ENCODE data around the gene PTPRA.
"Not testable (repeated sequence)": the region's sequence is repeated elsewhere in the genome, so short reads cannot be mapped to it uniquely, and the experiment has no call there.

PTPRA gene

DNA sequence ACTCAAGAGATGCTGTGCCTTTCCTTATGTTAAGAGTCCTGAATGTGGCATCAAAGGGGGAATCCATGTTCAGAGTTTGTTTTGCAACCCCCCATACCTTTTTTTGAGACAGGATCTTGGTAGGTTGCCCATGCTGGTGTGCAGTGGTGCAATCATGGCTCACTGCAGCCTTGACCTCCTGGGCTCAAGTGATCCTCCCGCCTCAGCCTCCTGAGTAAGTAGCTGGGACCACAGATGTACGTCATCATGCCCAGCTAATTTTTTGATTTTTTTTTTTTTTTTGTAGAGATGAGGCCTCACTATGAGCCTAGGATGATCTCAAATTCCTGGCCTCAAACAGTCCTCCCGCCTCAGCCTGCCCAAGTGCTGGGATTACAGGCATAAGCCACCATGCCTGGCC is 16.5 kb downstream of the PTPRA start:
- no peak for DNase-seq

GRCh38 chr20:2890742-2891141 is 17.5 kb downstream of the PTPRA start:
- DNase-seq, result no peak

- DNase-seq, result no peak
Measured at GRCh38 chr20:2891343-2891742, 18.1 kb downstream of the PTPRA start.

DNA sequence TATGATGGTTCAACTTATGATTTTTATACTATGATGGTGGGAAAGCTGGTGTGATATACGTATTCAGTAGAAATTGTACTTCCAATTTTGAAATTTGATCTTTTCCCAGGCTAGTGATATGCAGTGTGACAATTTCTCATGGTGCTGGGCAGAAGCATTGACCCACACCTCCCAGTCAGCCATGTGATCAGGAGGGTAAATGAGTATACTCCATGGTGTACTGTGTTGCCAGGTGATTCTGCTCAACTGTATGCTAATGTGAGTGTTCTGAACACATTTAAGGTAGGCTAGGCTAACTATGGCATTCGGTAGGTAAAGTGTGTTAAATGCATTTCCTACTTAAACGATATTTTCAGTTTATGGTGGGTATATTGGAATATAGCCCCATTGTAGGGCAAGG is 19.1 kb downstream of the PTPRA start:
- no peak for DNase-seq

- DNase-seq, result no peak
Measured at GRCh38 chr20:2894221-2894620, 20.9 kb downstream of the PTPRA start.

- not testable (repeated sequence) for DNase-seq
Measured at GRCh38 chr20:2895154-2895553, 21.9 kb downstream of the PTPRA start.

GRCh38 chr20:2899243-2899642 is 26.0 kb downstream of the PTPRA start:
- no peak for DNase-seq

- DNase-seq, result no peak
Measured at GRCh38 chr20:2900845-2901592, 27.7 kb downstream of the PTPRA start.

DNA sequence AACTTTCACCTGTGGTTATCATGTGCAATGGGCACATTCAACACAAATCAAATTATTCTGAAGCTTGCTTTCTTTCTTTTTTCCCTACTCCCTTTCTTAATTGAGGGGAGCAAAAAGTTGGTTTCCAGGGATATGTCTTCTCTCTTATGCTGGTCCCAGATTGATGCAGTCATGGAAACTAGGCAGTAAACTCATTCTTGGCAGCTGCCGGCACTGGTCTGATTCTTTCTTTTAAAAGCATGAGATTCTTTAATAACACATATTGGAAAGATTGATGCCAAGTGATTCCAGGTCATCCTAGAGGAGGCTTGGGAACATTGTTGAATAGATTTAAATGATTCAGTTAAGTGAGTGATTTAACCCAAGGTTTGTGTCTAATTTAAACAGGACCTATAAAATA is 29.0 kb downstream of the PTPRA start:
- DNase-seq, result no peak

DNA sequence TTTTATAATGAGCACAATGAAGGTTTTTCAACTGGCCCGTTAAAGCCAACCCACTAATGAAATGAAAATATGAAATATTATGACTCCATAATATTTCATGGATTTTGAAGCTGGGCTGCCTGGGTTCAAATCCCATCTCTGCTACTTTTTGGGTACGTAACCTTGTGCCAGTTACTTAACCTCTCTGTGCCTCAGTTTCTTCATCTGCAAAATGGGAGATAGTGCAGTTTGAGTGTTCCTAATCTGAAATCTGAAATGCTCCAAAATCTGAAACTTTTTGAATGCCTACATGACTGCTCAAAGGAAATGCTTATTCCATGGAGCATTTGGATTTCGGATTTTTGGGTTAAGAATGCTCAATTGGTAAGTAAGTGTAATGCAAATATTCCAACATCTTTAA is 29.5 kb downstream of the PTPRA start:
- no peak for DNase-seq

DNA sequence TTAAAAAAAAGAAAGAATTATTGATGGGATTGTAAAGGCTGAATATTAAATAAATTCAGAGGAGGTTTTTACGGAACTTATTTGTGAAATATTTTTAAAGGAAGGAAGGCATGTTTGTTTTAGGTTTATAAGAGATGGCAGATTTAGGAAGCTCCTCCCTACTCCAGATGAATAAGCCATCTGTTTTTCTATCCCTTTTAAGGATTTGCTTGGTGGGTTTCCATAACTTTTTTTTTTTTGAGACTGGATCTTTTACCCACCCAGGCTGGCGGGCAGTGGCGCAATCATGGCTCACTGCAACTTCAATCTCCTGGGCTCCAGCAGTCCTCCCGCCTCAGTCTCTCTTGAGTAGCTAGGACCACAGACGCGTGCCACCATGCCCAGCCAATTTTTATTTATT is 30.4 kb downstream of the PTPRA start:
- DNase-seq, result no peak

- DNase-seq, result no peak
Measured at GRCh38 chr20:2907519-2907918, 34.2 kb downstream of the PTPRA start.

GRCh38 chr20:2909953-2910352 is 36.7 kb downstream of the PTPRA start:
- DNase-seq, result no peak

DNA sequence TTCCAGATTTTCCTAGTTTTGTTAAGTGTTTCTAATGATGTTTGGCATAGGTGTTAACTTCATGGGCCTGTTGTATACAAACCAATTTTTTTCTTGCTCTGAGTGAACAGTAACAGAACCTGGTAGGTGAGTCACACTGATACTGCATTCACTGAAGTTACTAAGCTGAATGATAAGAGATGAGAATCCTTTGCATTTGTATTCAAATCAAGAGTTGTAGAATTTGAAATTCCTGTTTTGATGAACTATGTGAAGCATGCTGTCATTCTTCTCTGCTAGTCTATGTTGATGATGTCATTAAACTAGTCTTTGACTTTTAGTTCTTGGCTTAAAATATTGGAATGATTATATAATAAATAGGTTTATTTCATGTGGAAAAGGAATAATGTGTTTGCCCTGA is 37.9 kb downstream of the PTPRA start:
- DNase-seq, result no peak

DNA sequence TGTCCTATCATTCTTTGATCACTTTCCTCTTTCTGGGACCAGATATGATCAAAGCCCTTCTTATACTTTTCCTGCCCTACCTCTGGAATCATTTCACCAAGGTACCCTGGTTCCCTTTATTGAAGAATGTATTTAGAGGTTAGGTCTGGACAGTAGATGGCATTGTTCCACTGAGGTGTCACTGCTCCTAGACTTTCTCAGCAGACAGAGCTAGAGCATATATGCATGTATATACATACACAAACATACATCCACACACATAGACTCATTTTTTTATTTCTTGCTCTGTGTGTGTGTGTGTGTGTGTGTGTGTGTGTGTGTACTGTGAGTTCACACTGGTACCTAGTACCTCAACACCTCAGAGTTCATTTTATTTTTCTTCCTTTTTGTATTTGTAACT is 40.9 kb downstream of the PTPRA start:
- DNase-seq, result peak; percentile 6

GRCh38 chr20:2917266-2917665 is 44.0 kb downstream of the PTPRA start:
- no peak for DNase-seq

- no peak for DNase-seq
Measured at GRCh38 chr20:2918096-2919049, 45.1 kb downstream of the PTPRA start.

- no peak for DNase-seq
Measured at GRCh38 chr20:2919518-2920245, 46.4 kb downstream of the PTPRA start.

- no peak for DNase-seq
Measured at GRCh38 chr20:2920473-2920872, 47.2 kb downstream of the PTPRA start.

DNA sequence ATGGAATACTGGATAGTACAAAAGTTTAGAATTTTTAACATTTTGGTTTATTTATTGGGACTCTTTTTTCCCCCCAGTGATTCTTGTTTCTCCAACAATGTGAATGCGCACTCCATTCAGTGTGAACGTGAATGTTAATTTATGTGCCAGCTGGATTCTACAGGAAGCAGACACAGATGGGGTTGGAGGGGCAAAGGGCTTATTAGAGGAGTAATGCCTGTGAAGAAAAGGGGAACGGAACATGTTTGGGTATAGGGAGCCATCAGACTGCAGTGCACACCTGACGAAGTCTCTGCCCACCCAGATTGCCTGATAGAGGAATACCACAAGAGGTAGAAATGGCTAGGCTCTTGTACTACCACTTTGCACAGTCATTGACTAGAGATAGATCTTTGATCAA is 48.2 kb downstream of the PTPRA start:
- DNase-seq, result no peak

GRCh38 chr20:2922957-2923356 is 49.7 kb downstream of the PTPRA start:
- no peak for DNase-seq

GRCh38 chr20:2930538-2930937 is 57.3 kb downstream of the PTPRA start:
- no peak for DNase-seq

DNA sequence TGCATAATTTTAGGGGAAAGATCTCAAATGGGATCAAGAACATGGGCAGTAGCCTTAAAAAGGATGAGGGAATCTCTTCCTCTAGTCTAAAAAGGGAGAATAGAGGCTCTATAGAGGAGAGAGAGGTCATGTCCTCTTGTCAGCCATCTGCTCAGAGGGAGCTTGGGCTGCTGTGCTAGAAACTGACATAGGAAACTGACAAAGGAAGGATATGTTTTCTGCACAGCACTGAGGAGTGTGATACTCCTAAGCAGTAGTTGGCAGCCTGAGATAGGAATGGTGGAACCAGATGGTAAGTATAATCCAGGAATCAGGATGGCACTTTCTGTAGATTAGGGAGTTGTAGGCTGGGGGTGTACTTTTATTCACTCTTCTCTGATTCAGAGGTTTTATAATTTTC is 59.2 kb downstream of the PTPRA start:
- no peak for DNase-seq

All from fibroblast of skin of scalp (primary cell).